ENCODE data around the gene CLVS2. TPM values are rescaled to one million over a fixed set of nuclear protein-coding genes. Genes with fewer than 3 reads are reported as not detected.

The CLVS2 gene
- total and polyA plus RNA-seq, 2 experiments from 2014 or later, result 0.08 to 0.66 TPM

DNA sequence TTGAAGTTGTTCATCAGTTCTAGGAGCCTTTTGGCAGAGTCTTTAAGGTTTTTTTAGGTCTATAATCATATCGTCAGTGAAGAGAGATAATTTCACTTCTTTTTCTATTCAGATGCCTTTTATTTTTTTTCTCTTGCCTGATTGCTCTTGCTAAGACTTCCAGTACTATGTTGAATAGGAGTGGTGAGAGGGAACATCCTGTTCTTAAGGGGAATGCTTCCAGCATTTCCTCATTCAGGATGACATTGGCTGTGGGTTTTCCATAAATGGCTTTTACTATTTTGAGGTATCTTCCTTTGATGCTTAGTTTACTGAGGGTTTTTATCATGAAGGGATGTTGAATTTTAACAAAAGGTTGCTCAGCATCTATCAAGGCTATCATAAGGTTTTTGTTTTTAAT is 109.5 kb downstream of the CLVS2 start:
- H3K27me3 ChIP-seq (ENCODE audit: insufficient read depth), result no peaks in the 10 kb centered on the region

More for the DNA sequence above, 109.5 kb downstream of the CLVS2 start:
- Mint-ChIP-seq H3K27me3 (ENCODE audit: insufficient read depth, low read depth, poor library complexity) (peaks cover 2% of the 10 kb centered on the region), H3K4me3 (no peak overlapping the region), H3K4me1 (no peaks in the 10 kb centered on the region), H3K36me3 (ENCODE audit: low read depth) (no peaks in the 10 kb centered on the region), H3K27ac (no peak overlapping the region), H3K9me3 (no peaks in the 10 kb centered on the region; the same call in 2 of the 3 replicates)
- H3K9me2 ChIP-seq (ENCODE audit: insufficient read depth), result peaks cover 8% of the 10 kb centered on the region; the same call in 1 of the 2 replicates
- no peak overlapping the region for H3K27ac ChIP-seq (ENCODE audit: low read depth)
- no peak overlapping the region for H2AFZ ChIP-seq
- H3K4me1 ChIP-seq (ENCODE audit: insufficient read depth), result no peaks in the 10 kb centered on the region
- no peak for DNase-seq (ENCODE audit: low spot score)
- no peaks in the 10 kb centered on the region for H3K79me2 ChIP-seq (replicated peaks; ENCODE audit: insufficient read depth)
- no peaks in the 10 kb centered on the region for H3F3A ChIP-seq (replicated peaks; ENCODE audit: low read depth)
- no peak overlapping the region for H3K4me2 ChIP-seq
- ATAC-seq, result no peak
- H3K36me3 ChIP-seq (ENCODE audit: insufficient read depth), result no peaks in the 10 kb centered on the region
- TF ChIP-seq, protein P1, sequence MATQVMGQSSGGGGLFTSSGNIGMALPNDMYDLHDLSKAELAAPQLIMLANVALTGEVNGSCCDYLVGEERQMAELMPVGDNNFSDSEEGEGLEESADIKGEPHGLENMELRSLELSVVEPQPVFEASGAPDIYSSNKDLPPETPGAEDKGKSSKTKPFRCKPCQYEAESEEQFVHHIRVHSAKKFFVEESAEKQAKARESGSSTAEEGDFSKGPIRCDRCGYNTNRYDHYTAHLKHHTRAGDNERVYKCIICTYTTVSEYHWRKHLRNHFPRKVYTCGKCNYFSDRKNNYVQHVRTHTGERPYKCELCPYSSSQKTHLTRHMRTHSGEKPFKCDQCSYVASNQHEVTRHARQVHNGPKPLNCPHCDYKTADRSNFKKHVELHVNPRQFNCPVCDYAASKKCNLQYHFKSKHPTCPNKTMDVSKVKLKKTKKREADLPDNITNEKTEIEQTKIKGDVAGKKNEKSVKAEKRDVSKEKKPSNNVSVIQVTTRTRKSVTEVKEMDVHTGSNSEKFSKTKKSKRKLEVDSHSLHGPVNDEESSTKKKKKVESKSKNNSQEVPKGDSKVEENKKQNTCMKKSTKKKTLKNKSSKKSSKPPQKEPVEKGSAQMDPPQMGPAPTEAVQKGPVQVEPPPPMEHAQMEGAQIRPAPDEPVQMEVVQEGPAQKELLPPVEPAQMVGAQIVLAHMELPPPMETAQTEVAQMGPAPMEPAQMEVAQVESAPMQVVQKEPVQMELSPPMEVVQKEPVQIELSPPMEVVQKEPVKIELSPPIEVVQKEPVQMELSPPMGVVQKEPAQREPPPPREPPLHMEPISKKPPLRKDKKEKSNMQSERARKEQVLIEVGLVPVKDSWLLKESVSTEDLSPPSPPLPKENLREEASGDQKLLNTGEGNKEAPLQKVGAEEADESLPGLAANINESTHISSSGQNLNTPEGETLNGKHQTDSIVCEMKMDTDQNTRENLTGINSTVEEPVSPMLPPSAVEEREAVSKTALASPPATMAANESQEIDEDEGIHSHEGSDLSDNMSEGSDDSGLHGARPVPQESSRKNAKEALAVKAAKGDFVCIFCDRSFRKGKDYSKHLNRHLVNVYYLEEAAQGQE (IDR thresholded peaks at IDR 0.05; ENCODE audit: unreplicated experiment), result no peak
- TF ChIP-seq ZNF114 (CRISPR knock-in tag; IDR thresholded peaks at IDR 0.05), result no peak
- TF ChIP-seq POLR2AphosphoS5 (IDR thresholded peaks at IDR 0.05; ENCODE audit: low read depth), result no peak
- TF ChIP-seq NANOG (IDR thresholded peaks at IDR 0.05; ENCODE audit: borderline replicate concordance), result no peak
- TF ChIP-seq CREB1 (CRISPR knock-in tag; IDR thresholded peaks at IDR 0.05; ENCODE audit: low read depth), result no peak
- TF ChIP-seq EZH2phosphoT487 (IDR thresholded peaks at IDR 0.05; ENCODE audit: unreplicated experiment), result no peak
- TF ChIP-seq JUNB (IDR thresholded peaks at IDR 0.05; ENCODE audit: unreplicated experiment), result no peak
- TF ChIP-seq, protein P2, sequence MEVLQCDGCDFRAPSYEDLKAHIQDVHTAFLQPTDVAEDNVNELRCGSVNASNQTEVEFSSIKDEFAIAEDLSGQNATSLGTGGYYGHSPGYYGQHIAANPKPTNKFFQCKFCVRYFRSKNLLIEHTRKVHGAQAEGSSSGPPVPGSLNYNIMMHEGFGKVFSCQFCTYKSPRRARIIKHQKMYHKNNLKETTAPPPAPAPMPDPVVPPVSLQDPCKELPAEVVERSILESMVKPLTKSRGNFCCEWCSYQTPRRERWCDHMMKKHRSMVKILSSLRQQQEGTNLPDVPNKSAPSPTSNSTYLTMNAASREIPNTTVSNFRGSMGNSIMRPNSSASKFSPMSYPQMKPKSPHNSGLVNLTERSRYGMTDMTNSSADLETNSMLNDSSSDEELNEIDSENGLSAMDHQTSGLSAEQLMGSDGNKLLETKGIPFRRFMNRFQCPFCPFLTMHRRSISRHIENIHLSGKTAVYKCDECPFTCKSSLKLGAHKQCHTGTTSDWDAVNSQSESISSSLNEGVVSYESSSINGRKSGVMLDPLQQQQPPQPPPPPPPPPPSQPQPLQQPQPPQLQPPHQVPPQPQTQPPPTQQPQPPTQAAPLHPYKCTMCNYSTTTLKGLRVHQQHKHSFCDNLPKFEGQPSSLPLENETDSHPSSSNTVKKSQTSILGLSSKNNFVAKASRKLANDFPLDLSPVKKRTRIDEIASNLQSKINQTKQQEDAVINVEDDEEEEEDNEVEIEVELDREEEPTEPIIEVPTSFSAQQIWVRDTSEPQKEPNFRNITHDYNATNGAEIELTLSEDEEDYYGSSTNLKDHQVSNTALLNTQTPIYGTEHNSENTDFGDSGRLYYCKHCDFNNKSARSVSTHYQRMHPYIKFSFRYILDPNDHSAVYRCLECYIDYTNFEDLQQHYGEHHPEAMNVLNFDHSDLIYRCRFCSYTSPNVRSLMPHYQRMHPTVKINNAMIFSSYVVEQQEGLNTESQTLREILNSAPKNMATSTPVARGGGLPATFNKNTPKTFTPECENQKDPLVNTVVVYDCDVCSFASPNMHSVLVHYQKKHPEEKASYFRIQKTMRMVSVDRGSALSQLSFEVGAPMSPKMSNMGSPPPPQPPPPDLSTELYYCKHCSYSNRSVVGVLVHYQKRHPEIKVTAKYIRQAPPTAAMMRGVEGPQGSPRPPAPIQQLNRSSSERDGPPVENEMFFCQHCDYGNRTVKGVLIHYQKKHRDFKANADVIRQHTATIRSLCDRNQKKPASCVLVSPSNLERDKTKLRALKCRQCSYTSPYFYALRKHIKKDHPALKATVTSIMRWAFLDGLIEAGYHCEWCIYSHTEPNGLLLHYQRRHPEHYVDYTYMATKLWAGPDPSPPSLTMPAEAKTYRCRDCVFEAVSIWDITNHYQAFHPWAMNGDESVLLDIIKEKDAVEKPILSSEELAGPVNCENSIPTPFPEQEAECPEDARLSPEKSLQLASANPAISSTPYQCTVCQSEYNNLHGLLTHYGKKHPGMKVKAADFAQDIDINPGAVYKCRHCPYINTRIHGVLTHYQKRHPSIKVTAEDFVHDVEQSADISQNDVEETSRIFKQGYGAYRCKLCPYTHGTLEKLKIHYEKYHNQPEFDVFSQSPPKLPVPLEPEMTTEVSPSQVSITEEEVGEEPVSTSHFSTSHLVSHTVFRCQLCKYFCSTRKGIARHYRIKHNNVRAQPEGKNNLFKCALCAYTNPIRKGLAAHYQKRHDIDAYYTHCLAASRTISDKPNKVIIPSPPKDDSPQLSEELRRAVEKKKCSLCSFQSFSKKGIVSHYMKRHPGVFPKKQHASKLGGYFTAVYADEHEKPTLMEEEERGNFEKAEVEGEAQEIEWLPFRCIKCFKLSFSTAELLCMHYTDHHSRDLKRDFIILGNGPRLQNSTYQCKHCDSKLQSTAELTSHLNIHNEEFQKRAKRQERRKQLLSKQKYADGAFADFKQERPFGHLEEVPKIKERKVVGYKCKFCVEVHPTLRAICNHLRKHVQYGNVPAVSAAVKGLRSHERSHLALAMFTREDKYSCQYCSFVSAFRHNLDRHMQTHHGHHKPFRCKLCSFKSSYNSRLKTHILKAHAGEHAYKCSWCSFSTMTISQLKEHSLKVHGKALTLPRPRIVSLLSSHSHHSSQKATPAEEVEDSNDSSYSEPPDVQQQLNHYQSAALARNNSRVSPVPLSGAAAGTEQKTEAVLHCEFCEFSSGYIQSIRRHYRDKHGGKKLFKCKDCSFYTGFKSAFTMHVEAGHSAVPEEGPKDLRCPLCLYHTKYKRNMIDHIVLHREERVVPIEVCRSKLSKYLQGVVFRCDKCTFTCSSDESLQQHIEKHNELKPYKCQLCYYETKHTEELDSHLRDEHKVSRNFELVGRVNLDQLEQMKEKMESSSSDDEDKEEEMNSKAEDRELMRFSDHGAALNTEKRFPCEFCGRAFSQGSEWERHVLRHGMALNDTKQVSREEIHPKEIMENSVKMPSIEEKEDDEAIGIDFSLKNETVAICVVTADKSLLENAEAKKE (CRISPR knock-in tag; IDR thresholded peaks at IDR 0.05), result no peak
- TF ChIP-seq CTCF (conservative IDR thresholded peaks at IDR 0.05; ENCODE audit: low read depth in 2 of 2), result no peak
- TF ChIP-seq ZNF331 (CRISPR knock-in tag; IDR thresholded peaks at IDR 0.05; ENCODE audit: low read depth), result no peak
- TF ChIP-seq STAT1 (IDR thresholded peaks at IDR 0.05; ENCODE audit: unreplicated experiment), result no peak
- no peaks in the 10 kb centered on the region for H4K20me1 ChIP-seq (replicated peaks; ENCODE audit: insufficient read depth)
- no peak overlapping the region for H3K4me3 ChIP-seq

Data from GM23338 (cell line).